GM04503 (cell line): ENCODE measurements around the gene NUAK1.
A peak's percentile ranks its signal among the peaks of the same experiment; 100 is the strongest.

Experiments used
- DNase-seq: peaks from one replicate; pipeline ENCODE4 v3.0.0-alpha.2; 2012; ENCODE audit warnings: low read depth

The NUAK1 gene

DNA sequence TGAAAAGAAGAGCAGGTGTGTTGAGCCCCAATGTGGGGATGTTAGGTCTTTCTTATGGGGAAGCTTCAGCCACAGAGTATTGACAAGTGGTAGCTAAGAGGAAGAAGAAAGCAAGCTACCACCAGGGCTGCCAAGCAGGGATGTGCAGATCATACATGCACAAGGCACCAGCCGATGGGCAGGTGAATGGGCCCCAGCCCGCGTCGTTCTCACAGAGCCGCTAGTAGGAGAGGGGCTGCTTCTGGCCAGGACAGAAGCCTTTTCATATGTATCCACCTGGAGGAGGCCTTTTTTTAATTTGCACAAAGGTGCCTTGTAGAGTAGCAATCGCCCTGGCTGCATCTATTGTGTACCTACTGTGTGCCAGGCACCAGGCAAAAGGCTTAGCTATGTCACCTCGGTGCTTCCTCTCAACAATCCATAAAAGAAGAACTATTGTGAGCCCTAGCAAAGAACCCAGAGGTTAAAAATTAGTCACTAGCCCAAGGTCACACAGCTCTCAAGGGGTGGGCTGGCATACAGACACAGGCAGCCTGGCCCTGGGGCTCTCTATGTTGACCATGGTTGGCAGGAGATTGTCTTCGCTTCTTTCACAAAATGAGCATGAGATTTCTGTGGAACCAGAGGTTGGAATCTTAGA is 8.2 kb downstream of the NUAK1 start:
- no peak for DNase-seq

DNA sequence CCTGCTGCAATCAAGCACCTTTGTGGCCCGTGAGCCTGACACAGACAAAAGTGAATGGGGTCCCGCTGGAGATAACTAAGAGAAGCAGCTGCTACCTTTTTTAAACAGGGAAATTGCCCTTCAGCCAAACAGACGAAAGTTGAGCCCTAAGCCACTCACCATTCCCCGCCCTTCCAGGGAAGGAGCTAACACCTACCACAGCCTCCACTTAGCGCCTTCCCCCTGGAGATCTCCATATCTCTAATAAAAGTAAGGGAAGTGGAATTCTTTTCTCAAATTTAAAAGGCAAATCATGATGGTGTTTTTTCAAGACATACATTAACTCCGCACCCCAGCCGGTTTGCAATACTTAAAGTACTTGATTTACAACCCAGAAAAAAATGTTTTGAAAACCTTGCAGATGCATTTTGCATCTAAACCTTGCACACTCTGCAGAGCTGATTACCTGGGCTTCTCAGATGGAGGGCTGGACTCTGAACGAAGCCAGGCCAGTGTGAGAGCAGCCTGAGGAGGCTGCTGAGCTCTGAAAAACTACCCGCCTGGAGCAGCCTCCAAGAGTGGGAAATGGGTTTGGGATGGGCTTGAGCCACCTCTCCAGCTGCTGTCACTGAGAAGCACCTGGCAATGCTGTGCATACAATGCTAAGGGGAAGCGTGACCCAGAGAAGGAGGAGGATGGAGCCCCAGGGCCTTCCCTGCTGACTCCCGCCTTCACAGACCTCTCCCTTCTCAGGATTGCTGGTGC is 10.0 kb downstream of the NUAK1 start:
- DNase-seq, result no peak

DNA sequence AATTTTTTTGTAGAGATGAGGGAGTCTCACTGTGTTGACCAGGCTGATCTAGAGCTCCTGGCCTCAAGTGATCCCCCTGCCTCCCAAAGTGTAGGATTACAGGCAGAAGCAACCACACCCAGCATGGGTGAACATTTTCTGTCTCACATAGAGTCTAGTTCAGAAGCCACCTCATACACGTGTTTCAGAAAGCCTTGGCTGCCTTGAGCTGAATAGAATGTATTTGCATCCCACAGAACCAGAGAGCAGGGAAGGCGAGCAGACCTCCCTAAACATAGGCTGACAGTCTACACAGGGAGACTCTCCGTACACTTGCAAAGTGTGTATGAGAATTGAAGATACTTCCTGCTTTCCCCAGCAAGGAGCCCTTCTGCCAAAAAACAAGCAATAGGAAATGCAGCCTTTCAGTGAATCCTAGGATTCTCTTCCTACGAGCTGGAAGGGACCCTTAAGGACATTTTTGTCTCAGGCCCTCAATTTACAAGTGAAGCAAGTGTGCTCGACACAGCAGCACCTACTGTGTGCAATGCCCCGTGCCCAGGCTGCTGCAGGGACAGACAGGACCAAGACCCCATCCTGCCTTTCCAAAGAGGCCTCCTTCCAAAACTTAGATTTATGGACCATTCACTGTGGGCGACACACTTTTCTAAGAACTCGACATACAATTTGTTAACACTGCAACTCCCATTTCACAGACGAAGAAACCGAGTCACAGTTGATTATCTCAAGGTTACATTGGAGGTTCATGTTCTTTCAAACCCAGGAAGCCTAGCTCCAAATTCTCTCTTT is 11.2 kb downstream of the NUAK1 start:
- DNase-seq, result no peak

DNA sequence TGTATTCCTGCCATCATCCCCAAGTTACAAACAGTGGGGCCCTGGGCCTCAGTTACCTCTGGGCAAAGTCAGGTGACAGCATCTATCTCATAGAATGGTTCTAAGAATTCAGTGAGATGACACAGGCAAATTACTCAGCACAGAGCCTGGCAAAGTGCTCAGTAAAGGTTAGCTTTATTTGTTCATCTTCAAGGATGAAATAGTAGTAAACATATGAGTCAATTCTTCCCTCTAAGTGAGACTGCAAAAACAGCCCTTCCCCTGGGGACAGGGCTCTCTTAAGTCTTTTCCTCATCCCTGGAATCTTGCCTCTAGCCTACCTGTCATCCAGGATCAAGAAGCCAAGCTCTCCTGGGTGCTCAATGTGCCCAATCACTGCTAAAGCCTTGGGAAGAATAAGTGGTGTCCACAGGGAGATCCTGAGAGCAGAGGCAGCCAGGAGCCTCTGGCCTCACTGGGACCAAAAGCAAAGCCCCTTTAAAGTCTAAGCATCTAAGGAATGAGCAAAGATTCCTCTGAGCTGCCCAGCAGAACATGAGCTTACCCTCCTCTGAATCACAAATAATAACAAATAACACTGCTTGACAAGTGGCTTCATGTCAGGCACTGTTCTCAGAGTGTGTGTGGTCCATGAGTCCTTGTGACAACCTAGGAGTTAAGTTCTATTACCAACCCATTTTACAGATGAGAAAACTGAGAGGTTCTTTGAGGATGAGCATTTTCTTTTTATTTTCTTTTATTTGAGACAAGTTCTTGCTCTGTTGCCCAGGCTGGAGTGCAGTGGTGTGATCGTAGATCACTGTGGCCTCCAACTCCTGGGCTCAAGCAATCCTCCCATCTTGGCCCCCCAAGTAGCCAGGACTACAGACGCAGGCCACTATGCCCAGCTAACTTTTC is 12.1 kb downstream of the NUAK1 start:
- no peak for DNase-seq

DNA sequence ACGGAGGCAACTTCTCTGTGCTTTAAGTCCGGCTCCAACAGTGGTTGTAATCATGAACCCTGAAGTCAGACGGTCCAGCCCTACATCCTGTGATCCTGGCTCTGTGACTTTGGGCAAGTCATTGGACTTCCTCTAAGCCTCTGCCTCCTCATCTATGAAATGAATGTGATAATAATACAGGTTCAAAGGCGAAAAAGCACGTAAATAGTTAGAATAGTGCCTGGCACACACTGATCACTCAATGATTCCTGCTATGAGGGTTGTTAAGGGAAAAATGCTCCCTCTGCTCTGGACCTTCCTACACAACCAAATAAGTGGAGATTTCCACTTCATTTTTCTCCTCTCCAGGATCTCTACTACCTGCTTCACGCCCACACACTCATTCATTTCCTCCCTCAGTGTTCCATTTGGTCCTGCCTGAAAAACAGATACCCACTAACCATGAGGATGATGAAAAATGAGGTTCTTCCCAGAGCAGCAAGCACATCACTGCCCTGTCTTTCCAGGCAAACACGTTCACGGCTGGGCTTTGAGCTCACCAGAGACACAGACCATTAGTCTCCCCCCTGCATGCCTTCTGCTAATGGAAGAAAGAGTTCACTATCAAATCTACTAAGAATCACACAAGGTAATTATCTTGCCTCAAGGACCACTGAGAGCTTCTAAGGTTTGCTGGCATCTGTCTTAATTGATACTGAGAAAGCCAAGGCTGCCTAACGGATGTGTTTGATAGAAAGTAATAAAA is 13.2 kb downstream of the NUAK1 start:
- no peak for DNase-seq

DNA sequence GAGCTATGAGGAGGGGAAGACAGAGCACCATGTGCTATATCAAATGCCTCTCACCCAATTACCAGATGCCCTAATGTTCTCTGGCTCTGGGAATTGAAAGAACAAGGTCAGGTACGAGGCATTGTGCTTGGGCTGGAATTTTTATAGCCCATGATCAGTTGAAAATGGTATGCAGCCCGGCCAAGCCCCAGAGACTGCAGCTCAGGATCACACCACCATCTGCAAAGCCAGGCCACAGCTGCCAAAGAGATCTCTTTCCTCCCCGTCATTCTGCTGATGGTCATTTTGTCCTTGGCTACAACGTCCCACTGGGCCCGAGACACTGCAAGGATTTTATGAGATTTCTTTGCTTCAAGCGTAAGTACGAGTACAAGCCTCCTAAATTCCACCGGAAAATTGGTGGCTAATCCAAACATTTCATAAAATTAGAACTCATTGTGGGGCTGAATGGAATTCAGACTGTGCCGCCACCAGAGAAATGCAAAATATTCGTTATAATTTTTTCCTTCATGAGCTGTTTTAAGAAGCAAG is 15.1 kb downstream of the NUAK1 start:
- DNase-seq, result peak; percentile 96

DNA sequence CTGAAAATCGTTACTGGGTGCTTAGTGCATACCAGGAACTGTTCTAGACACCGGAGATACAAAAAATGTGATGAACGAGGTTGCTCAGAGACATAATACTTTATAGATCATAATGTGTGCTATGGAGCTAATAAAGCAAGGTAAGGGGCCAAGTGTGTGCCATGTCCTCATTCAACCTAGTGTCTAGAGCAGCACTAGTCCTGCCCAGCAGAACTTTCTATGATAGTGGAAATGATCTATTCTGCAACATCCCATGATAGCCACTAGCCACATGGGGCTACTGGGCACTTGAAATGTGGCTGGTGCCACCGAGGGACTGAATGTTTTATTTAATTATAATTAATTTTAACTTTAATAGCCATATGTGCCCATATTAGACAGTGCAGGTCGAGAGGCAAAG is 15.6 kb downstream of the NUAK1 start:
- DNase-seq, result no peak

DNA sequence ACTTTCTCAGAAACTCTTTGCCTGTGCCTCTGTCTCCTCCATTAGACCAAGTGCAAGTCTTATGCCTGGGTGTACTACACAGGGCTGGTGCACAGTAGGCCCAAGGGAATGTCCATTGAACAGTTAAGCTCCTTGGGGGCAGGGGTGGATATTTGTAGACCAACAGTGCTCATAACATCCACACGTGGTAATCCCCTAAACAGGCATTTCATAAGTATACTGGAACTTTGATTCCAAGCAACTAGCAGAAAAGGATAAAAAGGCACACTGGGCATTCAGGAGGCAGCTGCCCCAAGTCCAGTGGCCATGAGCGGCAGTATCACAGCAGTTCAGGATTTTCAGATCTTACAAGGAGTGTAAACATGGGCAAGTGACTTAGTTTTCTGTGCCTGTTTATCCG is 16.8 kb downstream of the NUAK1 start:
- DNase-seq, result no peak

DNA sequence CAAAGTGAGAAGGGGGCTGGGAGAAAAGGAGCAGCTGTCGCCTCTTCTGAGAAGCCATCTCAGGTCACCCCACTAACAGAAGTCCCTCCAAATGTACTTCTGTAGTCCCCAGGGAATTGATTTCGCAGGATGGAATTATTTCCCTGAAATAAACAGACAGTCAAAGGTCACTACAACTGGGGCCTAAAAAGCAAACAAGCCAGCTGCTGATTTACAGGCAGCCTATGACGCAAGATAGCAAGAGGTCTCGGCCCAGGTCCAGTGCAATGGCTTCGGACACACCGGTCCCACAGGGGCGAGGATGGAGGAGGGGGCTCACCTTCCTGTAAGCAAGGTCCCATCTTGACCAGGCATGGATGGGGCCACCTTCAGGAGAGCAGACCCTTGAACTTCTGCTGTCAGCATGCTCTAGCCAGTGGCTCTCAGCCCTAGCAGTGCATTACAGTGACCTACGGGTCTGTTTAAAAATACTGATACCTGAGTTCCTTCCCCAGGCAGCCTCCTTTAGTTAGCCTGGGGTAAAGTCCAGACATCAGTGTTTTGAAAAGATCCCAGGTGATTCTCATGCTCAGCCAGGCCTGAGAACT is 18.1 kb downstream of the NUAK1 start:
- no peak for DNase-seq

DNA sequence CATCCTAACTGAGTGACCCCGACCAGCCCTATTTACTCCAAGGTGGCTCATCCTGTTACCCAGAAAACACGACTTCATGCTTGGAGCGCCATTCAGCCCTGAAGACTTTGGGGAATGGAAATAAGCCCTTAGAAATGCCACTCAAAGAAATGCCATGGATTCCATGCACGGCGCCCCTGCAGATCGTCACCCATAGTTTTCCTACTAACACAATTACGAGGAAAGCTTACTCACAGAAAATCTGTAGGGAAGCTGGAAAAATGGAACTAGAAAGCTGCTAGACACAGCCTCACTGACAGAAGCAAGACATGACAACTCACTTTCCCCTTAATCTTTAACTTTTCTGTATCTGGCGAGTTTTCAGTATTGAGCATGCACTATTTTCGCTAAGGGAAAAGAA is 19.5 kb downstream of the NUAK1 start:
- no peak for DNase-seq

DNA sequence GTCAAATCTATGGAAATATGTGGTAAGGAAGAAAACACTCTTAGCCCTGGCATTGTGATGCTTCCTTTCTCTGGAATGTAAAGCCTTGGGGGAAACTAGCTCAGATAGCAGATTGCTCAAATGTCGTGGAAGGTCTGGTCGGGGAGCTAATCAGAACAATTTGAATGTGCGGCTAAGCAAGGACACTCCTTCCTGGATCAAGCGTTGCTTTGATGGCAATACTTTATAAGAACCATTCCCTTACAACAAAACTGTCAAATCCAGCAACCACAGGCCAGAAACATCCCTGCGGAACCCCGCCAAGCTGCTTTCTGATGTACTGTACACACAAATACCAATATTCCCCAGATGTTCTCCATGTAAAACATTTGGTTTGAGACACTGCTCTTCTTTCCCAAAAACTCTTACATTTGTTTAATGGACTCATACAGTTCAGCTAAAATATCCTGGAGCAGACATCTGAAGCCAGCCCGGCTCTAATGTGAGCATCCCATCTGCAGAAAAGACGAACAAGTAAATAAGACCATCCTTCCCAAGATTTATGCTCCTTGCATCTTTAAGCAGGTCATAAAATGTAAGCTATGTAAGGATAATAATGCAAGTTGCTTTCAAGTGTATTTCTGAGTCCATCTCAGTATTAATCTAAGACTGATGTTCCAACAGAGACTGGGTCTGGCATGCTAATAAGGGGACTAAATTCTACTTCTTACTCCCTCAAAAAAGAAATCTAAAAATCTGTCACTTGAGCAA is 20.2 kb downstream of the NUAK1 start:
- DNase-seq, result no peak

DNA sequence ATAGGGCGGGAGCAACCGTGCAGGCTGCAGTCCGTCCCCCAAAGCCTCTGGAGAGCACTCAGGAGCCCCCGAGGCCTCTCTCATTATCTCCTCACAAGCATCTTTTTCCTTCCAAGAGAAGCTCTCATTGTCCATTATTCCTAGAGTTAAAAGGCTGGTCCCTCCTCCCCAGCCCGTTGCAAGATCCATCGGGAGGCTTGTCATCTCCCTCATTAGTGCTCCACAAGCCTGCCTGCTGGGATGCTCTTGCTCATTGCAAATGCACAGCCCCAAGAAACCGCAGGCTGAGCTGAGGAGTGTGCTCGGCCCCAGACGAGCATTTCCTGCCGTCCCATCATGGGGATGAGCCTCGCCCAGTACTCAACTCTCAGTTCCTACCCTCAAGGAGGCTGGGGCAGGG is 23.3 kb downstream of the NUAK1 start:
- DNase-seq, result no peak

DNA sequence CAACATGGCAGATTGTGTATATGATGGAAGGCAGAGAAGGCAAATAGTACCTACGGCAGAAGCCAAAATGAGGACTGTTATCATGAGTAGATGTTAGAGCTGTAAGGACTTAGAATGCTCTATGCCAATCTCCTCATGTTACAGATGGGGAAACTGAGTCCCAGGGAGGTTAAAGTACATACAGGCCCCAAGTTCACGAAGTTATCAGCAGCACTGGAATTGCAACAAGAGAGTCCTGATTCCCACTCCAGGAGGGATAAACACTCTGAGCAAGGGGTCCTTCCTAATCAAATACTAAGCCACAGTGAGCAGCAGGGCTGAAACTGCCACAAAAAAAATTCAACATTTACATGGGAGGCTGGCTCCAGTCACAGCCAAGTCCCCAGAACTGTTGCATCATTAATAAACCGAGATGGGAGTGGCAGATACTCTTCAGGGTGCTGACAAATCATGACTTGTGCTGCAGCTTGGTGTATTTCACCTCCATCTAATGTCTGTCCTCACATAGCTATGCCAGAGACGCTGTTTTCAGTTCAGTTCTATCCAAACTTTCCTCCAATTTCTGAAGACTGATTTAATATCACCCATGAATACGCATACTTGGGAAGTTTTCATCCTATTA is 24.2 kb downstream of the NUAK1 start:
- no peak for DNase-seq

DNA sequence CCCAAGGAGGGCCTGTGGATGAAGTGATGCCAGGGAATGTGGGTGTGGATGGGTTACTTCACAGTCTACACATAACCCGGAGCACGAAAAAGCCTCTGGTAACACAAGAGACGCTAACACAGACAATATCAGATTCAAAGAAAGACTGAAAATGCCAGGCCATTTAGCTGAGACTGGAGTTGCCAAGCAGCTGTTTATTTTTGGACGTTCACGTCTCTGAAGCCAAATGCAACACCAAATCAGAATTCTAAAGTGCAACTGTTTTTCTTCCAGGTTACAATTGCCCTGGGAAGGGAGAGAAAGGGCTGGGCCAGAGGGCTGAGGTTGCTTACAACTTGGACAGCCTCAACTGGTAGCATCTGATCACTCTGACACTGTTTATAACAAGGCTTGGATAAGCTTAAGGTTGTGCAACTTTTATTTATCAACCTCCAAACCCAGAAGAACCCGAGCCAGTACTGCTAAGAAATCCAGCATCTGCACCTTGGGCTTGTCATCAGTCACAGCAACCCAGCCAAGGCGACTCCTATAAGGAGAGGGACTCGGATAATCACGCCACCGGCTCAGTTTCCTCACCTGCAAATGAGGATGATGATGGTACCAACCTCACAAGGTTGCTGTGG is 24.8 kb downstream of the NUAK1 start:
- DNase-seq, result no peak

DNA sequence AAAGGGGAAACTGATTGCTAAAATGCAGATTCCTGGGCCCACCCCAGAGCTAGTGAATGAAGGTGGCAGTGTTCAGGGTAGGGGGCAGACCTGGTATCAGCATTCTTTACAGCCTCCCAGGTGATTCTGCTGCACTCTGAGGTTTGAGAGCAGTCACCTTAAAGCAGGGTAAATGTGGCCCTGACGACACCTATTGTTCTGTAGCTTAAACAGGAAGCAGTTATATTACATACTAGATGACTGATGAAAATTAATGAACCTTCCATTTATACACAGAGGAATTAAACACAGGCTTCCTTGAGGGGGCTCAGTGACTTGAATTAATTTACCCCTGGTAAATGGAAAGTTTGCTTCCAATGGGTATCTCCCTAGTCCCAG is 25.3 kb downstream of the NUAK1 start:
- no peak for DNase-seq

DNA sequence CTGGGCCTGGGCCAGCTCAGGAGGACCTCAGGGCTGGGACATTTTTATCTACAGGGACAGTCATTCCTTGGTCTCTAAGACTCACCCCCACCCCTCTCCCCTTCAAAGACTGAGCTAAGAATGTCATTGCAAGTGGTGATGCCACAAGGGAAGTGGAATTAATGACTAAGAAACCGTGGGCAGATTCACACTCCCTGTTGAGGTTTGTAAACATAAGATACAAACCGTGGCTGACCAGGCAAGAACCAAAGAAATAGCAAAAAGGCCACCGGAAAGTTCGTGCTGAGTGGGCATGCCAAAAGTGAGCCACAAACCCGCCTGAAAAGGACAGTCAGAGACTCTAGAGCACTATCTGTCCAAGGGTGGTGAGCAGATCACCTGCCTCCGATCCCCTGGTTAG is 25.7 kb downstream of the NUAK1 start:
- no peak for DNase-seq

DNA sequence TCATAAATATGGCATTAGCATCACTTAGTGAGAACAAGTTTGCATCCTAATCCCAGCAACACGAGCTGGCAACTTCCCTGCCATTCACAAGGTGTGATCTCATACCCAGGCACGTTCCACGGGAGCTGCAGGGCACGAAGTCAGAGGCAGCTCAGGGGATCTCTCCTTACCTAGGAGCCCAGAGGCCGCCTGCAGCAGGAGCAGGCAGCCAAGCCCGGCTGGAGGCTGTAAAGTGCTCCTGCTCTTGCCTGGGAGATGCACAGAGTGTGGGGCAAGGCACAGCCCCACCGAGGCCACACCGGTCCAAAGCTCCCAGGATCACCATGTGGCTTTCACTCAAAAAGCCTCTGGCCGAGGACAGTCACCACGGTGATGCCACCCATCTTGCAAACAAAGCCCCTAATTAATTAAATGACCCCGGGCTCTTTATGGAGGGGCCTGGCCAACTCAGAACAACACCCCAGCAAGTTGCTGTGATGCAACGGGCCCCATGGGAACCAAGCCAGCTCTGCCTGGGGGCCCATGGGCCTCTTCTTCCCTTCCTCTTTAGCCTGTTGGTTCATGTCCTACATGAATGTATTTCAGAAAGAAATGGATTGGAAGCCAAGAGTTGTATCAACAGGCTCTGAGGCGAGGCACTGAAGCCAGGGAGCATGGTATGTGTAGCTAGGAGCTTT is 26.5 kb downstream of the NUAK1 start:
- no peak for DNase-seq

DNA sequence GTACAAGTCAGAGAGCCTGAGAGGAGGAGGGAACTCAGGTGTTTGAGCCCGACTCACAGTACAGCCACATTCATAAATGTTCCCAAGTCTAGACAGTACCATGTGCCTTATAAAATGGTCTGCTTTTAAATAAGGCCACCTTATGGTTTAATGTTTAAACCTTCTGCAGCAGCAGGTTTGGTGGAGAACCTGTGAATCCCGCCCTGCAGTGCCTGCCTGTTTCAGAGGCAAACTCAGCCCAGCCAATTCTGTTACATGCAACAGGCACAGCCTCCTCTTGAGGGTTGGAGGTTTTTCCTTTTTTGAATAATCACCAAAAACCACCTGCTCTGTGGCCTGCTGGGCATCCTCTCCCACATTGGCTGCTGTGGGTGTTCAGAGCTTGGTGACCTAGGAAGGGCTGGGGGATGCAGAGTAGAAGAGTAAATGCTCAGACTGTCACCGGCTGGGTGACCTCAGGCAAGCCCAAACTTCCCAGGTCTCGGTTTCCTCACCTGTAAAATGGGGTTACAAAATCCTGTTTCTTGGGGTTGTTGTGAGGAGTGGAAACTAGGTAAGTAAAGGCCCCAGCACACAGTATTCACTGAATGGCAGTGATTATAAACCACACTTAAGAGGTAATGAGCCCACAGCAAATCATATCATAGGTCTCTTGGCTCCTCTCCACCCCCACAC is 28.0 kb downstream of the NUAK1 start:
- DNase-seq, result no peak
